H1 (cell line): ENCODE measurements around the gene SPOCK3. TPM values are rescaled to one million over a fixed set of nuclear protein-coding genes. Genes with fewer than 3 reads are reported as not detected.
A peak's percentile ranks its signal among the peaks of the same experiment; 100 is the strongest.

ENCODE experiments used
- CTCF ChIA-PET: fragments of 300-600 bp; sonication (Branson Sonifier 250); formaldehyde crosslinking; loops from one replicate; lab custom pipeline; 2021; ENCODE audit not compliant: partially characterized antibody; lab: Charles Lee
- POLR2A ChIA-PET: fragments of 300-600 bp; sonication (Branson Sonifier 250); formaldehyde crosslinking; loops from one replicate; lab custom pipeline; 2021; ENCODE audit warnings: inconsistent platforms; ENCODE audit not compliant: partially characterized antibody; lab: Charles Lee
- DNase-seq, 2 experiments: peaks; one replicate each; pipeline versions ENCODE4 v3.0.0 to v3.0.0-alpha.2; 2010 to 2022; ENCODE audit warnings: low spot score in 2 of 2, low read depth in 1 of 2, mixed read lengths in 1 of 2
- FAIRE-seq: peaks from 2 replicates; lab custom pipeline; 2011; peaks lifted over from hg19 to GRCh38; lab: Jason Lieb, UNC
- H2AFZ ChIP-seq: 2 replicates; pipeline ENCODE4 v1.8.1; 2012; ENCODE audit warnings: low read length, inconsistent platforms
- H2AK5ac ChIP-seq: 2 replicates; pipeline ENCODE4 v1.6.1; 2013; ENCODE audit warnings: low read depth, low read length
- H2BK120ac ChIP-seq: replicated peaks from 2 replicates; pipeline ENCODE3; 2013; ENCODE audit warnings: low read depth, low read length, inconsistent platforms
- H2BK12ac ChIP-seq: 2 replicates; pipeline ENCODE4 v1.6.1; 2013; ENCODE audit warnings: low read depth, low read length
- H2BK15ac ChIP-seq: 2 replicates; pipeline ENCODE4 v1.6.1; 2013; ENCODE audit warnings: low read length
- H2BK20ac ChIP-seq: 2 replicates; pipeline ENCODE4 v1.6.1; 2013; ENCODE audit warnings: low read length
- H2BK5ac ChIP-seq: 2 replicates; pipeline ENCODE4 v1.6.1; 2013; ENCODE audit warnings: low read depth, low read length
- H3K14ac ChIP-seq: 2 replicates; pipeline ENCODE4 v1.6.1; 2013; ENCODE audit warnings: inconsistent platforms; ENCODE audit not compliant: insufficient read length
- H3K18ac ChIP-seq: 2 replicates; pipeline ENCODE4 v1.6.1; 2013; ENCODE audit warnings: low read length; ENCODE audit errors: extremely low read depth
- H3K23ac ChIP-seq: 2 replicates; pipeline ENCODE4 v1.6.1; 2013; ENCODE audit warnings: inconsistent platforms; ENCODE audit not compliant: insufficient read length
- H3K23me2 ChIP-seq: 2 replicates; pipeline ENCODE4 v1.6.1; 2013; ENCODE audit warnings: low read depth, low read length
- H3K27ac ChIP-seq: 2 replicates; pipeline ENCODE4 v1.6.1; 2011; ENCODE audit warnings: low read depth, low read length, inconsistent platforms
- H3K27me3 ChIP-seq, 4 experiments: replicated peaks in 1 of 4; 1 replicate in 1 of 4; 2 replicates in 3 of 4; pipeline versions ENCODE4 v1.6.1 to v1.8.1; 2011 to 2013; ENCODE audit warnings: low read length in 3 of 4, mild to moderate bottlenecking in 3 of 4, inconsistent platforms in 2 of 4, mixed read lengths in 2 of 4, moderate library complexity in 1 of 4; ENCODE audit not compliant: control insufficient read depth in 3 of 4, insufficient read depth in 3 of 4; ENCODE audit errors: extremely low read depth in 1 of 4
- H3K36me3 ChIP-seq, 4 experiments: 2 replicates each; pipeline versions ENCODE4 v1.6.1 to v1.8.1; 2011 to 2013; ENCODE audit warnings: mild to moderate bottlenecking in 4 of 4, low read length in 3 of 4, moderate library complexity in 2 of 4, control low read depth in 1 of 4, inconsistent platforms in 1 of 4; ENCODE audit not compliant: insufficient read depth in 4 of 4, control insufficient read depth in 2 of 4
- H3K4ac ChIP-seq: replicated peaks from 2 replicates; pipeline ENCODE3; 2013; ENCODE audit warnings: low read length, low read depth, mixed read lengths, inconsistent platforms; ENCODE audit not compliant: insufficient read length
- H3K4me1 ChIP-seq, 4 experiments: replicated peaks in 1 of 4; 1 replicate in 1 of 4; 2 replicates in 3 of 4; pipeline versions ENCODE4 v1.6.1 to v1.8.1; 2011 to 2013; ENCODE audit warnings: low read length in 3 of 4, inconsistent platforms in 2 of 4, mixed read lengths in 1 of 4; ENCODE audit not compliant: insufficient read depth in 4 of 4, control insufficient read depth in 3 of 4
- H3K4me2 ChIP-seq, 2 experiments: 2 replicates each; pipeline versions ENCODE4 v1.6.1 to v1.8.1; 2011 to 2013; ENCODE audit warnings: low read depth in 2 of 2, low read length in 2 of 2, control low read depth in 1 of 2, inconsistent platforms in 1 of 2, mild to moderate bottlenecking in 1 of 2; ENCODE audit not compliant: insufficient read depth in 1 of 2
- H3K4me3 ChIP-seq, 4 experiments: fragments of 200-600, 300-600 bp in 1 of 4; sonication (generic), shearing (Covaris generic), sonication (Bioruptor Twin) in 1 of 4; 2 replicates each; pipeline versions ENCODE4 v1.5.1 to v1.8.1; 2011 to 2016; ENCODE audit warnings: low read length in 4 of 4, low read depth in 3 of 4, control low read depth in 2 of 4, inconsistent platforms in 2 of 4, mild to moderate bottlenecking in 2 of 4, mixed read lengths in 1 of 4, moderate library complexity in 1 of 4; ENCODE audit not compliant: insufficient read depth in 2 of 4; ENCODE audit errors: extremely low read depth in 1 of 4
- H3K56ac ChIP-seq: replicated peaks from 2 replicates; pipeline ENCODE3; 2013; ENCODE audit warnings: low read depth, mild to moderate bottlenecking, mixed read lengths, low read length, inconsistent platforms; ENCODE audit not compliant: insufficient read length
- H3K79me1 ChIP-seq: 2 replicates; pipeline ENCODE4 v1.6.1; 2013; ENCODE audit warnings: low read depth, low read length, control low read depth
- H3K79me2 ChIP-seq, 2 experiments: 2 replicates each; pipeline versions ENCODE4 v1.6.1 to v1.8.1; 2012 to 2013; ENCODE audit warnings: low read length in 2 of 2, mild to moderate bottlenecking in 2 of 2, inconsistent platforms in 1 of 2; ENCODE audit not compliant: insufficient read depth in 2 of 2, control insufficient read depth in 1 of 2
- H3K9ac ChIP-seq, 4 experiments: replicated peaks in 1 of 4; 1 replicate in 1 of 4; 2 replicates in 3 of 4; pipeline versions ENCODE4 v1.6.1 to v1.8.1; 2011 to 2013; ENCODE audit warnings: low read depth in 3 of 4, low read length in 3 of 4, control low read depth in 2 of 4, mild to moderate bottlenecking in 2 of 4, moderate library complexity in 2 of 4, inconsistent platforms in 1 of 4; ENCODE audit errors: extremely low read depth in 1 of 4
- H3K9me3 ChIP-seq, 2 experiments: 2 replicates each; pipeline versions ENCODE4 v1.6.1 to v1.8.1; 2012 to 2013; ENCODE audit warnings: mild to moderate bottlenecking in 2 of 2, moderate library complexity in 2 of 2, control low read depth in 1 of 2, inconsistent platforms in 1 of 2, low read depth in 1 of 2, low read length in 1 of 2, mixed read lengths in 1 of 2; ENCODE audit not compliant: insufficient read depth in 2 of 2
- H4K20me1 ChIP-seq, 2 experiments: replicated peaks in 1 of 2; 2 replicates each; pipeline versions ENCODE3 to v1.8.1; 2011 to 2013; ENCODE audit warnings: inconsistent platforms in 2 of 2, low read length in 2 of 2, mild to moderate bottlenecking in 1 of 2; ENCODE audit not compliant: insufficient read depth in 2 of 2, control insufficient read depth in 1 of 2
- H4K5ac ChIP-seq: 2 replicates; pipeline ENCODE4 v1.6.1; 2013; ENCODE audit warnings: low read length, low read depth, mixed read lengths, inconsistent platforms; ENCODE audit not compliant: insufficient read length
- H4K8ac ChIP-seq: 2 replicates; pipeline ENCODE4 v1.8.0; 2013; ENCODE audit warnings: mild to moderate bottlenecking, moderate library complexity, low read length, inconsistent platforms; ENCODE audit not compliant: insufficient read depth; ENCODE audit errors: extremely low read depth
- H4K91ac ChIP-seq: replicated peaks from 2 replicates; pipeline ENCODE3; 2013; ENCODE audit warnings: low read length, mixed read lengths, inconsistent platforms; ENCODE audit not compliant: insufficient read length
- CREB1 ChIP-seq: IDR thresholded peaks from 2 replicates; pipeline ENCODE4 v1.6.1; 2012; ENCODE audit warnings: inconsistent platforms
- EGR1 ChIP-seq: IDR thresholded peaks from 2 replicates; pipeline ENCODE4 v1.6.1; 2011; ENCODE audit warnings: low read depth, low read length, borderline replicate concordance
- JUN ChIP-seq: IDR thresholded peaks from 2 replicates; pipeline ENCODE4 v1.6.1; 2011; ENCODE audit warnings: low read depth, mild to moderate bottlenecking, improper control_type of control experiment, low read length
- KDM5A ChIP-seq: fragments of 200-600 bp; IDR thresholded peaks from 2 replicates; pipeline ENCODE4 v1.7.1; 2012; ENCODE audit warnings: mild to moderate bottlenecking, low read length, inconsistent platforms, mixed read lengths
- NANOG ChIP-seq: IDR thresholded peaks from 2 replicates; pipeline ENCODE4 v1.6.1; 2011; ENCODE audit warnings: low read length, low read depth, mild to moderate bottlenecking, inconsistent platforms; ENCODE audit not compliant: insufficient read depth, poor library complexity, severe bottlenecking
- RFX5 ChIP-seq: IDR thresholded peaks from 2 replicates; pipeline ENCODE4 v1.6.1; 2011; ENCODE audit warnings: low read depth, low read length, improper control_type of control experiment, borderline replicate concordance
- RXRA ChIP-seq: IDR thresholded peaks from 2 replicates; pipeline ENCODE4 v1.6.1; 2011; ENCODE audit warnings: low read depth, mild to moderate bottlenecking, low read length, moderate library complexity; ENCODE audit not compliant: insufficient read depth
- TAF1 ChIP-seq: IDR thresholded peaks from 2 replicates; pipeline ENCODE4 v1.6.1; 2011; ENCODE audit warnings: mild to moderate bottlenecking, low read depth, low read length
- TCF12 ChIP-seq: IDR thresholded peaks from 2 replicates; pipeline ENCODE4 v1.6.1; 2011; ENCODE audit warnings: low read depth, mild to moderate bottlenecking, low read length
- TEAD4 ChIP-seq: IDR thresholded peaks from 2 replicates; pipeline ENCODE4 v1.6.1; 2012; ENCODE audit warnings: low read depth, low read length, inconsistent platforms, mixed read lengths
- ZNF274 ChIP-seq: IDR thresholded peaks from 2 replicates; pipeline ENCODE4 v1.7.0; 2012; ENCODE audit warnings: low read length, borderline replicate concordance; ENCODE audit errors: extremely low read depth
- WGBS, 2 experiments: shearing (Covaris generic) in 1 of 2; methylation state at CpG; one replicate each; pipeline versions ENCODE4 v1.1.6 to v1.1.7; 2013 to 2015; ENCODE audit warnings: low lambda C conversion rate in 2 of 2, mixed read lengths in 2 of 2, inconsistent platforms in 1 of 2, low coverage in 1 of 2, missing lambda C conversion rate in 1 of 2; ENCODE audit not compliant: insufficient replicate concordance in 2 of 2, insufficient coverage in 1 of 2, insufficient read length in 1 of 2; ENCODE audit errors: extremely low coverage in 1 of 2, missing lambda C conversion rate in 1 of 2; 5-methylcytosine and 5-hydroxymethylcytosine counted together
- polyA plus RNA-seq, 7 experiments: library from polyadenylated mRNA; depleted of rRNA in 3 of 7; stranded (reverse) in 5 of 7; unstranded in 2 of 7; fragments of >200 nt in 5 of 7; fragments of 200-250 nt in 2 of 7; gene quantifications; 1 replicate in 5 of 7; 2 replicates in 1 of 7; 4 replicates in 1 of 7; pipeline versions ENCODE4 v1.2.1 to v1.2.3, GENCODE V29; 2011 to 2013; ENCODE audit warnings: missing spikeins in 2 of 7, mixed read lengths in 2 of 7
- total RNA-seq: library from RNA; stranded (reverse); fragmentation: NEBNext Ultra II Directional; extraction: Animal tissue kit (Norgen Biotek cat#: 25700); gene quantifications from 2 replicates; pipeline ENCODE4 v1.2.1, GENCODE V29; 2021

Gene SPOCK3
- total and polyA plus RNA-seq, 2 of the 8 experiments (the other 6 are each of a cell fraction or from before 2014, with no cell fraction given) = 0.14 to 0.60 TPM

GRCh38 chr4:166991006-166991561, 243.2 kb downstream of the SPOCK3 start:
- ChIA-PET CTCF (no interaction called here), POLR2A (no interaction called here)
- no peaks in the 10 kb centered on the region for H3K27me3 ChIP-seq
- no peak overlapping the region for H2BK15ac ChIP-seq
- no peak for FAIRE-seq
- H2BK12ac ChIP-seq = no peak overlapping the region
- H3K56ac ChIP-seq = no peak overlapping the region
- no peaks in the 10 kb centered on the region for H3K36me3 ChIP-seq
- H3K9me3 ChIP-seq = no peaks in the 10 kb centered on the region
- no peak overlapping the region for H3K9ac ChIP-seq
- no peak overlapping the region for H3K27ac ChIP-seq
- no peak overlapping the region for H3K14ac ChIP-seq
- H2AK5ac ChIP-seq = 0 out of 2 replicates have a peak overlapping the region, but pooled peaks have one; percentile 53
- no peak overlapping the region for H3K23ac ChIP-seq
- H3K4ac ChIP-seq = no peak overlapping the region
- no peak overlapping the region for H3K4me2 ChIP-seq
- H3K79me2 ChIP-seq = no peaks in the 10 kb centered on the region
- no peak overlapping the region for H3K18ac ChIP-seq
- no peak overlapping the region for H4K5ac ChIP-seq
- H3K4me1 ChIP-seq = no peaks in the 10 kb centered on the region
- no peaks in the 10 kb centered on the region for H4K20me1 ChIP-seq
- no peak for DNase-seq
- H2AFZ ChIP-seq = no peak overlapping the region
- H2BK5ac ChIP-seq = no peak overlapping the region
- H3K23me2 ChIP-seq = no peaks in the 10 kb centered on the region
- no peak overlapping the region for H4K91ac ChIP-seq
- no peak overlapping the region for H3K4me3 ChIP-seq
- no peak overlapping the region for H2BK120ac ChIP-seq
- no peak overlapping the region for H2BK20ac ChIP-seq
- no peaks in the 10 kb centered on the region for H3K79me1 ChIP-seq
- no peak overlapping the region for H4K8ac ChIP-seq
- no peak for TF ChIP-seq JUN
- no peak for TF ChIP-seq EGR1
- TF ChIP-seq KDM5A = no peak
- TF ChIP-seq TEAD4 = no peak
- TF ChIP-seq ZNF274 = no peak
- TF ChIP-seq RFX5 = no peak
- TF ChIP-seq CREB1 = no peak
- no peak for TF ChIP-seq TCF12
- no peak for TF ChIP-seq TAF1
- TF ChIP-seq RXRA = no peak
- no peak for TF ChIP-seq NANOG
- WGBS, 2 experiments = 89% methylated on average over 3 of the region's 3 CpGs; no CpG with 5 or more reads in 1 of the 2 experiments
